ENCODE data around the gene LIMS3.
"Not testable (repeated sequence)": the region's sequence is repeated elsewhere in the genome, so short reads cannot be mapped to it uniquely, and the experiment has no call there.

GRCh38 chr2:109913911-109914310 is 15.4 kb downstream of the LIMS3 start:
- not testable (repeated sequence) for TF ChIP-seq EZH2phosphoT487 (IDR thresholded peaks at IDR 0.05; ENCODE audit: borderline replicate concordance, low read depth, low read length); CTCF (conservative IDR thresholded peaks at IDR 0.05; ENCODE audit: low read length)
